ENCODE results near the gene MEI1. TPM values are rescaled to one million over a fixed set of nuclear protein-coding genes. Genes with fewer than 3 reads are reported as not detected.

Gene MEI1
- total and polyA plus RNA-seq, 4 donors: 0.33 to 1.3 (median 0.72) TPM

DNA sequence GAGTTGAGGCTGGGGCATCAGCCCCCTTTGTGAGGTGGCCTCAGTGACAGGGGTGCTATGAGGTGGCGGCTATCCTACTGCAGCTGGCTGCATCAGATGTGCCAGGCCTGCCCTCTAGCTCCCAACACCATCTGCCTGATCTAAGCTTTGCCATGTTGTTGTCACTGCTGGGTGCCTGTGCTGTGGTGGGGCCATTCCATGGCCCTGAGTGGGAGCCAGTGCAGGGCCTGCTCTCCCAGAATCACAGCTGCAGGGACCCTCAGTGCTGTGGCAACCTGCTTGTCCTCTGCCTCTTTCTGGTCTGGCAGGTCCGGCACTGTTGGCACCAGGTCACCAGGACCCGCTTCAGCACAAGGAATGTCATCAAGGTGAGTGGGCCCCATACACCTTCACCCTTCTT is 8.8 kb upstream of the MEI1 start:
- Histone ChIP-seq H3K9me3 (ENCODE audit: control insufficient read depth in 4 of 4, low read length in 3 of 4) (no peaks in the 10 kb centered on the region), H3K27ac (ENCODE audit: low read depth in 1 of 2, low read length in 2 of 2) (no peak overlapping the region), H3K4me1 (ENCODE audit: control insufficient read depth in 4 of 4, insufficient read depth in 4 of 4, low read length in 3 of 4) (peaks cover 0 to 13% (median 12%) of the 10 kb centered on the region in 4 donors), H3K36me3 (ENCODE audit: control insufficient read depth in 4 of 4, insufficient read depth in 3 of 4, low read depth in 1 of 4, low read length in 3 of 4) (peaks cover 0 to 13% (median 3%) of the 10 kb centered on the region in 4 donors), H3K9ac (ENCODE audit: low read depth in 1 of 2, low read length in 2 of 2) (no peak overlapping the region), H3K27me3 (ENCODE audit: control insufficient read depth in 4 of 4, insufficient read depth in 4 of 4, low read length in 3 of 4) (no peaks in the 10 kb centered on the region), H3K4me3 (ENCODE audit: low read depth in 1 of 3, low read length in 3 of 3) (no peak overlapping the region)
- DNase-seq (ENCODE audit: low spot score): no peak
- TF ChIP-seq RXRA (IDR thresholded peaks at IDR 0.05): no peak
- TF ChIP-seq YY1 (IDR thresholded peaks at IDR 0.05): no peak
- no peak for TF ChIP-seq FOXA2 (IDR thresholded peaks at IDR 0.05)
- TF ChIP-seq, protein P1, sequence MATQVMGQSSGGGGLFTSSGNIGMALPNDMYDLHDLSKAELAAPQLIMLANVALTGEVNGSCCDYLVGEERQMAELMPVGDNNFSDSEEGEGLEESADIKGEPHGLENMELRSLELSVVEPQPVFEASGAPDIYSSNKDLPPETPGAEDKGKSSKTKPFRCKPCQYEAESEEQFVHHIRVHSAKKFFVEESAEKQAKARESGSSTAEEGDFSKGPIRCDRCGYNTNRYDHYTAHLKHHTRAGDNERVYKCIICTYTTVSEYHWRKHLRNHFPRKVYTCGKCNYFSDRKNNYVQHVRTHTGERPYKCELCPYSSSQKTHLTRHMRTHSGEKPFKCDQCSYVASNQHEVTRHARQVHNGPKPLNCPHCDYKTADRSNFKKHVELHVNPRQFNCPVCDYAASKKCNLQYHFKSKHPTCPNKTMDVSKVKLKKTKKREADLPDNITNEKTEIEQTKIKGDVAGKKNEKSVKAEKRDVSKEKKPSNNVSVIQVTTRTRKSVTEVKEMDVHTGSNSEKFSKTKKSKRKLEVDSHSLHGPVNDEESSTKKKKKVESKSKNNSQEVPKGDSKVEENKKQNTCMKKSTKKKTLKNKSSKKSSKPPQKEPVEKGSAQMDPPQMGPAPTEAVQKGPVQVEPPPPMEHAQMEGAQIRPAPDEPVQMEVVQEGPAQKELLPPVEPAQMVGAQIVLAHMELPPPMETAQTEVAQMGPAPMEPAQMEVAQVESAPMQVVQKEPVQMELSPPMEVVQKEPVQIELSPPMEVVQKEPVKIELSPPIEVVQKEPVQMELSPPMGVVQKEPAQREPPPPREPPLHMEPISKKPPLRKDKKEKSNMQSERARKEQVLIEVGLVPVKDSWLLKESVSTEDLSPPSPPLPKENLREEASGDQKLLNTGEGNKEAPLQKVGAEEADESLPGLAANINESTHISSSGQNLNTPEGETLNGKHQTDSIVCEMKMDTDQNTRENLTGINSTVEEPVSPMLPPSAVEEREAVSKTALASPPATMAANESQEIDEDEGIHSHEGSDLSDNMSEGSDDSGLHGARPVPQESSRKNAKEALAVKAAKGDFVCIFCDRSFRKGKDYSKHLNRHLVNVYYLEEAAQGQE (IDR thresholded peaks at IDR 0.05): no peak
- TF ChIP-seq TAF1 (conservative IDR thresholded peaks at IDR 0.05): no peak
- TF ChIP-seq RAD21 (IDR thresholded peaks at IDR 0.05): no peak
- TF ChIP-seq JUND (IDR thresholded peaks at IDR 0.05): no peak
- no peak for TF ChIP-seq SP1 (IDR thresholded peaks at IDR 0.05)
- TF ChIP-seq, protein P2, sequence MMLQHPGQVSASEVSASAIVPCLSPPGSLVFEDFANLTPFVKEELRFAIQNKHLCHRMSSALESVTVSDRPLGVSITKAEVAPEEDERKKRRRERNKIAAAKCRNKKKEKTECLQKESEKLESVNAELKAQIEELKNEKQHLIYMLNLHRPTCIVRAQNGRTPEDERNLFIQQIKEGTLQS (IDR thresholded peaks at IDR 0.05): no peak
- TF ChIP-seq, protein P3, sequence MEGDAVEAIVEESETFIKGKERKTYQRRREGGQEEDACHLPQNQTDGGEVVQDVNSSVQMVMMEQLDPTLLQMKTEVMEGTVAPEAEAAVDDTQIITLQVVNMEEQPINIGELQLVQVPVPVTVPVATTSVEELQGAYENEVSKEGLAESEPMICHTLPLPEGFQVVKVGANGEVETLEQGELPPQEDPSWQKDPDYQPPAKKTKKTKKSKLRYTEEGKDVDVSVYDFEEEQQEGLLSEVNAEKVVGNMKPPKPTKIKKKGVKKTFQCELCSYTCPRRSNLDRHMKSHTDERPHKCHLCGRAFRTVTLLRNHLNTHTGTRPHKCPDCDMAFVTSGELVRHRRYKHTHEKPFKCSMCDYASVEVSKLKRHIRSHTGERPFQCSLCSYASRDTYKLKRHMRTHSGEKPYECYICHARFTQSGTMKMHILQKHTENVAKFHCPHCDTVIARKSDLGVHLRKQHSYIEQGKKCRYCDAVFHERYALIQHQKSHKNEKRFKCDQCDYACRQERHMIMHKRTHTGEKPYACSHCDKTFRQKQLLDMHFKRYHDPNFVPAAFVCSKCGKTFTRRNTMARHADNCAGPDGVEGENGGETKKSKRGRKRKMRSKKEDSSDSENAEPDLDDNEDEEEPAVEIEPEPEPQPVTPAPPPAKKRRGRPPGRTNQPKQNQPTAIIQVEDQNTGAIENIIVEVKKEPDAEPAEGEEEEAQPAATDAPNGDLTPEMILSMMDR (IDR thresholded peaks at IDR 0.05; ENCODE audit: low read depth, low read length, missing input control): no peak
- no peak for TF ChIP-seq GABPA (IDR thresholded peaks at IDR 0.05 in 1 of 2, conservative IDR thresholded peaks at IDR 0.05 in 1 of 2)
- TF ChIP-seq EGR1 (IDR thresholded peaks at IDR 0.05; ENCODE audit: low read depth in 2 of 2): no peak
- TF ChIP-seq ZBTB33 (IDR thresholded peaks at IDR 0.05): no peak
- TF ChIP-seq HNF4G (IDR thresholded peaks at IDR 0.05): no peak
- no peak for TF ChIP-seq HNF4A (conservative IDR thresholded peaks at IDR 0.05)
- 93% methylated on average over 3 of the region's 3 CpGs for WGBS

- Histone ChIP-seq H3K9ac (ENCODE audit: low read depth in 1 of 2, low read length in 2 of 2) (no peak overlapping the region), H3K27me3 (ENCODE audit: control insufficient read depth in 4 of 4, insufficient read depth in 4 of 4, low read length in 3 of 4) (no peaks in the 10 kb centered on the region), H3K4me1 (ENCODE audit: control insufficient read depth in 4 of 4, insufficient read depth in 4 of 4, low read length in 3 of 4) (peaks cover 5 to 10% (median 6%) of the 10 kb centered on the region in 4 donors), H3K27ac (ENCODE audit: low read depth in 1 of 2, low read length in 2 of 2) (no peak overlapping the region), H3K4me3 (ENCODE audit: low read depth in 1 of 3, low read length in 3 of 3) (no peak overlapping the region), H3K36me3 (ENCODE audit: control insufficient read depth in 4 of 4, insufficient read depth in 3 of 4, low read depth in 1 of 4, low read length in 3 of 4) (peaks cover 0 to 13% (median 3%) of the 10 kb centered on the region in 4 donors), H3K9me3 (ENCODE audit: control insufficient read depth in 4 of 4, low read length in 3 of 4) (no peaks in the 10 kb centered on the region)
- WGBS: 87% methylated on average over 2 of the region's 2 CpGs
- DNase-seq (ENCODE audit: low spot score): no peak
- TF ChIP-seq NR2F2 (IDR thresholded peaks at IDR 0.05): no peak
- no peak for TF ChIP-seq FOXA1 (IDR thresholded peaks at IDR 0.05)
- TF ChIP-seq EGR1 (IDR thresholded peaks at IDR 0.05; ENCODE audit: low read depth in 2 of 2): no peak
- TF ChIP-seq, protein P1 (IDR thresholded peaks at IDR 0.05): no peak
- TF ChIP-seq JUND (IDR thresholded peaks at IDR 0.05): no peak
- TF ChIP-seq, protein P2 (IDR thresholded peaks at IDR 0.05): no peak
- TF ChIP-seq TAF1 (conservative IDR thresholded peaks at IDR 0.05): no peak
- TF ChIP-seq YY1 (IDR thresholded peaks at IDR 0.05): no peak
- TF ChIP-seq RXRA (IDR thresholded peaks at IDR 0.05): no peak
- TF ChIP-seq ZBTB33 (IDR thresholded peaks at IDR 0.05): no peak
- TF ChIP-seq SP1 (IDR thresholded peaks at IDR 0.05): no peak
- no peak for TF ChIP-seq HNF4G (IDR thresholded peaks at IDR 0.05)
- no peak for TF ChIP-seq RAD21 (IDR thresholded peaks at IDR 0.05)
- TF ChIP-seq GABPA (IDR thresholded peaks at IDR 0.05 in 1 of 2, conservative IDR thresholded peaks at IDR 0.05 in 1 of 2): no peak
Observed at GRCh38 chr22:41695211-41695610, 4.1 kb upstream of the MEI1 start.

Measured in liver (tissue), 9 donors.